GM19193 (cell line): ENCODE data around the gene SUV39H2.

ENCODE experiments used
- POLR2A ChIP-seq: IDR thresholded peaks from 4 replicates; pipeline ENCODE4 v1.6.1; 2011; ENCODE audit not compliant: insufficient read depth, insufficient read length; ENCODE audit errors: extremely low read depth

SUV39H2 gene

GRCh38 chr10:14878266-14879123, at the start of gene SUV39H2:
Gene SUV39H2, plus strand, starts transcription at chr10:14878866. Its CDS starts 23 bp downstream, at chr10:14878889.
- peak; percentile 81 for TF ChIP-seq POLR2A

- TF ChIP-seq POLR2A: no peak
Observed at GRCh38 chr10:14833106-14833505, 45.6 kb upstream of the SUV39H2 start.

- no peak for TF ChIP-seq POLR2A
Observed at GRCh38 chr10:14836208-14836607, 42.5 kb upstream of the SUV39H2 start.

- TF ChIP-seq POLR2A: no peak
Observed at GRCh38 chr10:14837003-14837756, 41.5 kb upstream of the SUV39H2 start.

GRCh38 chr10:14837757-14838581, 40.7 kb upstream of the SUV39H2 start, which contains the start of the genes CDNF, HSPA14 and MSANTD7:
Gene CDNF, minus strand, starts transcription at chr10:14838037. Its CDS starts 91 bp downstream, at chr10:14837946.
Gene HSPA14, plus strand, starts transcription at chr10:14838306. Its CDS starts 97 bp downstream, at chr10:14838403.
Gene MSANTD7, plus strand, starts transcription at chr10:14838306. Its CDS starts 3,979 bp downstream, at chr10:14842285.
- peak; percentile 93 for TF ChIP-seq POLR2A

- TF ChIP-seq POLR2A: no peak
Observed at GRCh38 chr10:14838582-14839304, 39.9 kb upstream of the SUV39H2 start.

- TF ChIP-seq POLR2A: no peak
Observed at GRCh38 chr10:14839305-14839695, 39.4 kb upstream of the SUV39H2 start.

GRCh38 chr10:14840178-14840577, 38.5 kb upstream of the SUV39H2 start:
- no peak for TF ChIP-seq POLR2A

- no peak for TF ChIP-seq POLR2A
Observed at GRCh38 chr10:14843327-14843988, 35.2 kb upstream of the SUV39H2 start.

- TF ChIP-seq POLR2A: no peak
Observed at GRCh38 chr10:14844948-14845347, 33.7 kb upstream of the SUV39H2 start.

GRCh38 chr10:14852236-14852635, 26.4 kb upstream of the SUV39H2 start:
- no peak for TF ChIP-seq POLR2A

- no peak for TF ChIP-seq POLR2A
Observed at GRCh38 chr10:14855453-14855852, 23.2 kb upstream of the SUV39H2 start.

GRCh38 chr10:14858338-14858960, 20.2 kb upstream of the SUV39H2 start:
- no peak for TF ChIP-seq POLR2A
